Measurements from ENCODE around the gene NRDC. TPM values are rescaled to one million over a fixed set of nuclear protein-coding genes. Genes with fewer than 3 reads are reported as not detected.

NRDC gene
- total RNA-seq, 4 donors from 2014 or later, result 35.1 to 83.7 (median 64.1) TPM

GRCh38 chr1:51789342-51789741 lies 89.2 kb downstream of the NRDC start:
- Histone ChIP-seq H3K36me3 (peaks cover 3 to 100% (median 38%) of the 10 kb centered on the region in 3 donors), H3K4me3 (no peak overlapping the region), H3K4me1 (no peaks in the 10 kb centered on the region), H3K27me3 (no peaks in the 10 kb centered on the region), H3K27ac (no peak overlapping the region), H3K9me3 (no peaks in the 10 kb centered on the region)
- no peak for DNase-seq
- intact Hi-C loops (cut with DNase I), result no loop called here
- 85 to 100% methylated on average over 1 of the region's 1 CpG for WGBS, 2 donors
- no peak for TF ChIP-seq POLR2A (IDR thresholded peaks at IDR 0.05)
- TF ChIP-seq, protein P1, sequence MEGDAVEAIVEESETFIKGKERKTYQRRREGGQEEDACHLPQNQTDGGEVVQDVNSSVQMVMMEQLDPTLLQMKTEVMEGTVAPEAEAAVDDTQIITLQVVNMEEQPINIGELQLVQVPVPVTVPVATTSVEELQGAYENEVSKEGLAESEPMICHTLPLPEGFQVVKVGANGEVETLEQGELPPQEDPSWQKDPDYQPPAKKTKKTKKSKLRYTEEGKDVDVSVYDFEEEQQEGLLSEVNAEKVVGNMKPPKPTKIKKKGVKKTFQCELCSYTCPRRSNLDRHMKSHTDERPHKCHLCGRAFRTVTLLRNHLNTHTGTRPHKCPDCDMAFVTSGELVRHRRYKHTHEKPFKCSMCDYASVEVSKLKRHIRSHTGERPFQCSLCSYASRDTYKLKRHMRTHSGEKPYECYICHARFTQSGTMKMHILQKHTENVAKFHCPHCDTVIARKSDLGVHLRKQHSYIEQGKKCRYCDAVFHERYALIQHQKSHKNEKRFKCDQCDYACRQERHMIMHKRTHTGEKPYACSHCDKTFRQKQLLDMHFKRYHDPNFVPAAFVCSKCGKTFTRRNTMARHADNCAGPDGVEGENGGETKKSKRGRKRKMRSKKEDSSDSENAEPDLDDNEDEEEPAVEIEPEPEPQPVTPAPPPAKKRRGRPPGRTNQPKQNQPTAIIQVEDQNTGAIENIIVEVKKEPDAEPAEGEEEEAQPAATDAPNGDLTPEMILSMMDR (IDR thresholded peaks at IDR 0.05), result no peak

GRCh38 chr1:51788938-51789337 lies 89.6 kb downstream of the NRDC start:
- TF ChIP-seq, protein P1 (IDR thresholded peaks at IDR 0.05), result no peak
- TF ChIP-seq POLR2A (IDR thresholded peaks at IDR 0.05), result no peak
- peaks cover 0 to 100% (median 36%) of the 10 kb centered on the region in 3 donors for H3K36me3 ChIP-seq
- WGBS, 2 donors, result 62 to 76% methylated on average over 2 of the region's 2 CpGs
- intact Hi-C loops (cut with DNase I), result no loop called here
- H3K27ac ChIP-seq, result no peak overlapping the region
- no peaks in the 10 kb centered on the region for H3K4me1 ChIP-seq
- DNase-seq, result no peak
- H3K9me3 ChIP-seq, result no peaks in the 10 kb centered on the region
- H3K4me3 ChIP-seq, result no peak overlapping the region
- no peaks in the 10 kb centered on the region for H3K27me3 ChIP-seq

DNA sequence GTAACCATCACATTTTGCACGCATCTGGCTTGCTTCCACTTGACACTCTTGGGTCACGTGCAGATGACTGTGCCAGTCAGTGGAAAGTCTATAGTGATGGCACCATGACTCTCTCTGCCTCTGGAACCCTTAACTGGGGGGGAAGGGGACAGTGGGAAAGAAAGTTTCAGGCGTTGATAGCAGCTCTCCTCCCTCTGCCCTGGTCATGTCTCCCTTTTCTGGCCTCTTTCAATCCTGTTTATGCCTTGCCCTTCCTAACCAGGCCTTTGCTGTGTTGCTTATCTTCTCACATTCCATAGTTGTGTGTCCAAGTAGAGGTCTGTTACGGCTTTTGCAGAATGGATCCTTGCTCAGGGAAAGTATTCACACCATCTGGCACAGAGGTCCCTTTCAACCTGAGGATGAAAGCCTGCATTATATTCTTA lies 93.5 kb downstream of the NRDC start:
- H3K36me3 ChIP-seq, result peaks cover 0 to 100% (median 20%) of the 10 kb centered on the region in 3 donors
- no peak overlapping the region for H3K4me3 ChIP-seq
- H3K9me3 ChIP-seq, result no peaks in the 10 kb centered on the region
- TF ChIP-seq, protein P1 (IDR thresholded peaks at IDR 0.05), result no peak
- DNase-seq, result no peak
- H3K27ac ChIP-seq, result no peak overlapping the region
- no peaks in the 10 kb centered on the region for H3K27me3 ChIP-seq
- whole genome bisulfite sequencing, 2 donors, result 75 to 90% methylated on average over 2 to 4 of the region's 4 CpGs
- intact Hi-C loops (cut with DNase I), result no loop called here
- H3K4me1 ChIP-seq, result no peaks in the 10 kb centered on the region

DNA sequence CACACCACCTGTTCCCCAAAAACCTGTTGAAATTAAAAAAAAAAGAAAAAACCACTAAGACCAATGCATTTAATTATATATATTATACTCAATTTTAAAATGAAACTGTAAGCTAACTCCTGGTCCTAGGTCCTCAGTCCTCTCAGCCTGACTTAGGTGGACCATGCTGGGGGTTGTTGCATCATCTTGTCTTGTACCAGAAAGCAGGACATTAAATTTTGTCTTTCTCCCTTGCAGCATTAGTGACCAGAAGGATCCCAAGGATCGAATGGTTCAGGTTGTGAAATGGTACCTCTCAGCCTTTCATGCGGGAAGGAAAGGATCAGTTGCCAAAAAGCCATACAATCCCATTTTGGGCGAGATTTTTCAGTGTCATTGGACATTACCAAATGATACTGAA lies 97.6 kb downstream of the NRDC start:
- Histone ChIP-seq H3K36me3 (peaks cover 0 to 96% (median 8%) of the 10 kb centered on the region in 3 donors), H3K9me3 (no peaks in the 10 kb centered on the region), H3K4me3 (no peak overlapping the region), H3K27ac (no peak overlapping the region), H3K27me3 (no peaks in the 10 kb centered on the region), H3K4me1 (no peaks in the 10 kb centered on the region)
- 91 to 97% methylated on average over 3 of the region's 3 CpGs for WGBS, 2 donors
- intact Hi-C loops (cut with DNase I), result no loop called here
- TF ChIP-seq, protein P1 (IDR thresholded peaks at IDR 0.05), result no peak
- TF ChIP-seq POLR2A (IDR thresholded peaks at IDR 0.05), result no peak
- no peak for DNase-seq

- intact Hi-C loops (cut with DNase I), result no loop called here
Measured at GRCh38 chr1:51776408-51776807, 102.1 kb downstream of the NRDC start.

More at GRCh38 chr1:51776408-51776807, 102.1 kb downstream of the NRDC start:
- DNase-seq, result no peak
- Histone ChIP-seq H3K27ac (no peak overlapping the region), H3K36me3 (peaks cover 0 to 93% (median 7%) of the 10 kb centered on the region in 3 donors), H3K9me3 (no peaks in the 10 kb centered on the region), H3K4me1 (no peaks in the 10 kb centered on the region), H3K4me3 (no peak overlapping the region), H3K27me3 (no peaks in the 10 kb centered on the region)
- TF ChIP-seq POLR2A (IDR thresholded peaks at IDR 0.05), result no peak
- TF ChIP-seq, protein P1 (IDR thresholded peaks at IDR 0.05), result no peak

All from esophagus squamous epithelium (tissue), 5 donors.